HL-60/S4 treated with phorbol 12-myristate 13-acetate at 8.2 ng/mL for 4 days and 3 days (cell line): ENCODE measurements around the gene ACVR1B.

Experiments
- in situ Hi-C: fragments of 300-500 bp; cut with MboI; formaldehyde crosslinking; loops from 2 replicates; pipeline ENCODE4 v1.15.0; 2022; ENCODE audit warnings: low sequenced_read_pairs

ACVR1B gene

DNA sequence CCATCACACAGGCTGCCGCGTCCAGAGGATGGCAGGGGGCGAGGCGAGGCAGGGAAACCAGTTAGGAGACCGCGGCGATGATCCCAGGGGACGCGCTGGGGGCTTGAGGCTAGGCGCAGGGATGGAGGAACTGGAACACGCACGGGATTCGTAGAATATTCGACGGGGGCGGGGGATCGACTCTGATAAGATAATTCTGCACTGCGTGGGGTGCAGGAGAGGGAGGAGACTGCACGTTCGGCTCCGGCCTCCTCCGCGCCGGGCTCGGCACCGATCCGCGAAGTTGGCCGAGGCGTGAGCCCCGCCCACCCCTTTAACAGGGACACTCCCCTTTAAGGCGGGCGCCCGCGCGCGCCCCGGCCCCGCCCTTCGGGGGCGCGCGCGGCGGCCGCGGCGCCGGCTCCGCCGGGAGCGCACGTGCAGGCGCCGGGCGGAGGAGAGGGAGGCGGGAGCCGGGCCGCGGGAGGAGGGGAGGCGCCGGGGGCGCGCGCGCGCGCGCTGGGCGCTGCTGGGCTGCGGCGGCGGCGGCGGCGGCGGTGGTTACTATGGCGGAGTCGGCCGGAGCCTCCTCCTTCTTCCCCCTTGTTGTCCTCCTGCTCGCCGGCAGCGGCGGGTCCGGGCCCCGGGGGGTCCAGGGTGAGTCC lies at the start of gene ACVR1B:
ACVR1B (plus strand) TSS at position 501 of the 644 bp plus-strand sequence; CDS start at position 546, 45 bp downstream.
- in situ Hi-C loops: no loop called here

DNA sequence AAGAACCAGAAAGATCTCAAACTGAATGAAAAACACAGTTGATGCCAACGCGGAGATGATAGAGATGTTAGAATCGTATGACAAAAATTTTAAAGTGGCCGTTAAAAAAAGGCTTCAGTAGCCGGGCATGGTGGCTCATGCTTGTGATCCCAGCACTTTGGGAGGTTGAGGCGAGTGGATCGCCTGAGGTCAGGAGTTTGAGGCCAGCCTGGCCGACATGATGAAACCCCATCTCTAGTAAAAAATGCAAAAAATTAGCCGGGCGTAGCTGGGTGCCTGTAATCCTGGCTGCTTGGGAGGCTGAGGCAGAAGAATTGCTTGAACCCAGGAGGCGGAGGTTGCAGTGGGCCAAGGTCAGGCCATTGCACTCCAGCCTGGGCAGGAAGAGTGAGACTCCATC lies 49.6 kb upstream of the ACVR1B start:
- in situ Hi-C loops: no loop called here

DNA sequence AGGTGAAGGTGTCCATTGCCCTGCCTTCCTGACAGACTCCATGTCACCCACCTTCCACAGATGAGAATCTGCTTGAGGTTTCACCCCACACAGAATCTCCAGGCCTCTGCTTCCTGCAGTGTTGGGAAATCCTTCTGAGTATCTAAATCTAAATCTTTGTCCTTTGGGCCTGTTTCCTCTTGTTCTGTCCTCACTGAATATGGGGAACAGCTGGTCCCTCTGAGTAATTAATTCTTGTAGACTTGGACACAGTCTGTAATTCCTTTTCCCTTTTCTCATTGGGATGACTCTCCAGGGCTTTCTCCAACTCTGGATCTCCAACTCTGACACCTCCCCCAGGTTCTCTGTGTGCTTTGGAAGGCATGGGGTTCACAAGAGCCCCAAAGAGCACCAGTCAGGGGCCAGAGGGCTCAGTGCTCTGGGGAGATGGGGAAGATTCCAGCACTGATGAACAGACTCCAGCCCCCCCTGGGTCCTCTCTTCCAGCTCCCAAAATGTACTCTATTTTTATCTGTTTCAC lies 46.5 kb upstream of the ACVR1B start:
- in situ Hi-C loops: no loop called here

DNA sequence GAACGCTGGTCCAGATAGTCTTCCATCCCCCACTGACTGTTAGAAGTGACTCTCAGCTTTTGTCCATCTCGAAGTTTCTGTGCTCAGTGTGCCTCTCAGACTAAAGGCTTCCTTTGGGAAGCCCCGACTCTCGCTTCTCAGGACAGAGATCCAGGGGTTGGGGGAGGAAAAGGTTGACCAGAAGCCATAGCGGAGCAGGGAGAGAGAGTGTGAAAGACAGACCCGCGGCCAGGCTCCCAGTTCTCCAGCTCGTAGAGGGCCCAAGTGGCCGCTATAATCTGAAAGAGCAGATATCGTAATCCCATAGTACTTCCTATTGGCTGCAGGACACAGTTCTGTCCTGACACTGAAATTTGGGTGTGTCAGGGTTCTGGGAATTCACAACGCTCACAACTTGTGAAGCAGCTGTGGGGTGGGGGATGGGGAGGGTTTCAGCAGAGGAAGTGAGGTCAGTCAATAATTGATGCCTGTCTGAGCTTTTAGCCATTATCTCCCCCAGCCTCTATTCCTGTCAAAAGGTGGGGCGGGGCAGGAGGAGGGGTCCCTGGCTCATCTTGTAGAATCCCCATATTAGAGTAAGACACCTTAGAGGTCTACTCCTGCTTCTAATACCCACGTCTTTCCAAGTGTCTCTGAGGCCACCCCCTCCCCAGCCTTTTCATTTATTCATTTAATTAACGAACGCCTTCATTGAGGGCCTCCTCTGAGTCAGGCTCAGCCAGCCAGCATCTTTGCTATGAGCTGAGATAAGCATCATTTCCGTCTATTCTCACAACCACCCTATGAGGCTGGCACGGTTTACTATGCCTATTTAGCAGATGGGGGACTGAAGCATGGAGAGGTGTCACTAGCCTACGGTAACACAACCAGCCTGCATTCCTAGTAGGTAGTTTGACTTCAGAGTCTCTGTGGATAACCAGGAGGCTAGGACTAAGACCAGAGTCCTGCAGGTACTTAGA lies 45.7 kb upstream of the ACVR1B start:
- in situ Hi-C loops: no loop called here

DNA sequence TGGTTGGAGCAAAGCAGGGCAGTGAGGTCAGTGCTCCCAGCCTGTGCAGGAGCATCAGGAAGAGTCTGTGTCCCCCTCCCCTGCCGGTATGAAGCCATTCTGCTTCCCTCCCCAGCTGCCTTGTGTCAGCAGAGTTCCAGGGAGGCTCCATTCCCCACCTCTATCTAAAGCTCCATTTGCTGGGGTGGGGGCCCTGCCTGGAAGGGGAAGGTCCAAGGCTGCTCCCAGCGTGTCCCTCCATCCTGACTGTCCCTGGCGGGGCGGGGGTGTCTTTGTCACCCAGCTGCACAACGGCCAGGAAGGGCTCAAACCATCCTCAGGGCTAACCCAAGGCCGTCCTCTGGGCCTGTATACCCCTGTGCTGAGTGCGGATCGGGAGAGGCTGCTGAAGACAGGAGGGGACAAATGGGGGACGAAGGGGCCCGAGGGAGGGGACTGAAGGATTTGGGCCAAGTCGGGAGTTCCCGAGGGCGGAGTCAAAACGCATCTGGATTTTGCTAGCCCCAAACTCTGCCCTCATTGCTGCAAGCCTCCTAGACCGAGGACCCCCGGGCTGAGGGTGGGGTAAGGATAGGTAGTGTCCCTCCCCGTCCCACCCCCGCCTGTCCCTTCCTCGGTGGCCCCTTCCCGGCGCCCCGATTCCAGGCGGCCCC lies 44.9 kb upstream of the ACVR1B start:
- in situ Hi-C loops: no loop called here

DNA sequence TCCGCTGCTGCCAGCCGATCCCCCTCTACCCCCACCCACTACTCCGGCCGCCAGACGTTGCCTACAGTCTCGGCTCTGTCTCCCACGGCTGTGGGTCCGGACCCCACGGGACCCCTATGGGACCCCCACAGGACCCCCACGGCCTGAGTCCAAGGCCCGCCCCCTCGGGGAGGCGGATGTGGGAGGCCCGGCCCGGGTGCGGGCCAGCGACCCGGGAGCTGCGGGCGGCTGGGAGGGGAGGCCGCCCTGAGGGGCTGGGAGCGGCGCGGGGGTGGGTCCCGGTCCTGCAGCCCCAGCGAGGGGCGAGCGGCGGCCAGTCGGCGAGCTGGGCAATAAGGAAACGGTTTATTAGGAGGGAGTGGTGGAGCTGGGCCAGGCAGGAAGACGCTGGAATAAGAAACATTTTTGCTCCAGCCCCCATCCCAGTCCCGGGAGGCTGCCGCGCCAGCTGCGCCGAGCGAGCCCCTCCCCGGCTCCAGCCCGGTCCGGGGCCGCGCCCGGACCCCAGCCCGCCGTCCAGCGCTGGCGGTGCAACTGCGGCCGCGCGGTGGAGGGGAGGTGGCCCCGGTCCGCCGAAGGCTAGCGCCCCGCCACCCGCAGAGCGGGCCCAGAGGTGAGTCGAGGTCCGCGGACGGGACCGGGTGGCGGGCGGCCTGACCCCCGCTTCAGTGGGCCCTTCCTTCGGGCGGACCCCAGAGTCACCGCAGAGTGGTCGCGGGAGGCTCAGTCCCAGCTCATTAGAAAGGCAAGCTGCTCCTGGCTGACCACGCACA lies 44.2 kb upstream of the ACVR1B start, which contains the start of gene ACVRL1:
ACVRL1 (plus strand) TSS at position 422 of the 773 bp plus-strand sequence. CDS start 4,971 bp downstream, outside the sequence.
- in situ Hi-C loops: no loop called here

DNA sequence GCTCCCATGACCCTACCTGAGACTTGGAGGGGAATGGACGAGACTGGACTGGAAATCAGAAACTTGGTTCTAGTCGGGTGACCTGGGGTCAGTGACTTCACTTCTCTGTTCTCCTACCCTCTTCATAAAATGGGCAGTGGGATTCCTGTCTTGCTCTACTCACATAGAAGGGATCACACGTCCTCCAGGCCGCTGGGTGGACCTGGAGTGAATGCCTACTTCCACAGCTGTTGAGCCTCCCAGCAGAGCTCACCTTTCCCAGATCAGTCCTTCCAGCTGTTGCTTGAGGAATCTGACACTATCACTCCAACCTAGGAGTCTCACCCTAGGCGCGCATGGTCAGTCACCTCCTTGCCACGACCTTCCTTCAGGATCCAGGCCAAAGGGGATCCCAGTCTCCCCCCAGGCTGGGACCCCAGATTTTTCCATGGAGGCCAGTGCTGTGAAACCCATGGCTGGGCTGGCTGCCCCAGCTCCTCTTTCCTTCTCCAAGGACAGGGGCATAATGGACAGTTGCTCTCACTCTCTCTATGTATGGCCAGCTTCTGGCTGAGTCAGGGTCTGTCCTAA lies 43.6 kb upstream of the ACVR1B start:
- in situ Hi-C loops: no loop called here

DNA sequence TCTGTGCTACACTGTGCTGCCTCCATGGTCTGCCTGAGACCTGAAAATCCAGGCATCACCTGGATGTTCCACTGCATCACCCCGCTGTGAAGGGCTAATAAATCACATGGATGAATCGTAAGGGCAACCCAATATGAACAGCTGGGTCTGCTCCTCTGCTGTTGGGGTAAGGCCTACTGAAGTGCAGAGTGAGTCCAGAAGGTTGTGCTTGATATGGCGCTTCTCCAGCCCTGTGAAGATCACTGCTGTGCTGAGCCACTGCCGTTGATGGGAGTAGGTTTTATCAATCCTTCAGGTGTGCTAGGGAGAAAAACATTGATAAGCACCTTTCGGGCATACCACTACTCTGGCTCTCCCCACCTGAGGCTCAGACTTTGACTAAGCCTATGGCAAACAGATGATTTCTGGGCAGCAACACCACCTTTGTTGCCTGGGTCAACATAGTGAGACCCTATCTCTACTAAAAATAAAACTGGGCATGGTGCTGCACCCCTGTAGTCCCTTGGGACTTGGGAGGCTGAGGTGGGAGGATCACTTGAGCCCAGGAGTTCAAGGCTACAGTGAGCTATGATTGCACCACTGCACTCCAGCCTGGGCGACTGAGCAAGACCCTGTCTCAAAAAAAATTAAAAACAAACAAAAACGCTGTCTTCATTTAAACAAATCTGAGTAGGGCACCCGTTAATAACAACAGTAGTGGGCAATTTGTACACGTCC lies 42.5 kb upstream of the ACVR1B start:
- in situ Hi-C loops: no loop called here

DNA sequence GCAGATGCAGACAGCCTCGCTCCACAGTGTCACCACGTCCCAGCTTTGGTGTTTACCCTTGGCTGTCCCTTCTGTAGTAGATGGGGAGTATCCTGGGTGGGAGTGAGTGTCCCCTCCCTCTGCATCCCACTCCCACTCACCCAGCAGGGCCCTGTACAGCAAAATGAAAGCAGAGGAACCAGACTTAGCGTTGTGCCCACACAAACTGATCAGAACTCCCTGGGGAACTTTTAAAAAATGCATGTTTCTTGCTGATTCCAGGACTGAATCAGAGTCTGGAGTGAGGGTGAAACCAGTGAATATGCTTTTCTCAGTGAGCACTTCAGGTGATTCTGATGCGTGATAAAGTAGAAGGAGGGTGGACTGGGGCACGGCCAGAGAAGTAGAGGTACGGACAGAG lies 41.3 kb upstream of the ACVR1B start:
- in situ Hi-C loops: no loop called here

DNA sequence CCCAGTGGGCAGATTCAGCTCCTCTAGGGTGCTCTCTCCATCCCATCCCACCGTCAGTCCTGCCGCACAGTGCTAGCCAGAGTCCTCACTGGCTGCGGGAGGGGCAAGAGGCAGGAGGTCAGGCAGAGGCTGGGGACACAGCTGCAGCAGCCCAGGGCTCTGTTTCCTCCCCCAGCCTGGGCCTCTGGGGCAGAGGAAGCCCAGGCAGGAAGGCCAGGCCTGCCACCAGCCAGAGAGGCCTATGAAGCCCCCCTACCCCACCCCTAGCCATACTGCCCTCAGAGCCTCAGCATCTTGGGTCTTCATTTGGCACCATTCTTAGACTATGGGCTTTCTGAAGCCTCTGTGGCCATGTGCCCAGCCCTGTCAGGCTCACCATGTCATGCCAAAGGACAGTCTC lies 40.8 kb upstream of the ACVR1B start:
- in situ Hi-C loops: no loop called here

DNA sequence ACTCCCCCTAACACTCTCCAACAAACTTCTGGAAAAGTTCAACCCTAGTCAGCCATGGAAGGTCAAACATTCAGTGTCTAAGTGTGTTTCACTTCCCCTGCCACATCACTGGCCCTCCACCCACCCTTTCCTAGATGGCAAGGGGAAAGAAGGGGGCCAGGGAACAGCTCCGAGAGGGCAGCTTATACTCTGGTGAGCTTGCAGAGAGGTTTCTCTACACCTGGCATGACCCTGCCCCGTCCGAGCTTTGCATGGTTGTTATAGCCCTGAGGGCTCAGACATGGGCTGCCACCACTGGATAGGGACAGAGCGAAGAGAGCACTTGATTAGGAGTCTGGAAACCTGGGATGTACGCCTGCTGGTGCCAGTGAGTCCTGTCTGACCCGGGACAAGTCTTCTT lies 40.2 kb upstream of the ACVR1B start:
- in situ Hi-C loops: no loop called here

DNA sequence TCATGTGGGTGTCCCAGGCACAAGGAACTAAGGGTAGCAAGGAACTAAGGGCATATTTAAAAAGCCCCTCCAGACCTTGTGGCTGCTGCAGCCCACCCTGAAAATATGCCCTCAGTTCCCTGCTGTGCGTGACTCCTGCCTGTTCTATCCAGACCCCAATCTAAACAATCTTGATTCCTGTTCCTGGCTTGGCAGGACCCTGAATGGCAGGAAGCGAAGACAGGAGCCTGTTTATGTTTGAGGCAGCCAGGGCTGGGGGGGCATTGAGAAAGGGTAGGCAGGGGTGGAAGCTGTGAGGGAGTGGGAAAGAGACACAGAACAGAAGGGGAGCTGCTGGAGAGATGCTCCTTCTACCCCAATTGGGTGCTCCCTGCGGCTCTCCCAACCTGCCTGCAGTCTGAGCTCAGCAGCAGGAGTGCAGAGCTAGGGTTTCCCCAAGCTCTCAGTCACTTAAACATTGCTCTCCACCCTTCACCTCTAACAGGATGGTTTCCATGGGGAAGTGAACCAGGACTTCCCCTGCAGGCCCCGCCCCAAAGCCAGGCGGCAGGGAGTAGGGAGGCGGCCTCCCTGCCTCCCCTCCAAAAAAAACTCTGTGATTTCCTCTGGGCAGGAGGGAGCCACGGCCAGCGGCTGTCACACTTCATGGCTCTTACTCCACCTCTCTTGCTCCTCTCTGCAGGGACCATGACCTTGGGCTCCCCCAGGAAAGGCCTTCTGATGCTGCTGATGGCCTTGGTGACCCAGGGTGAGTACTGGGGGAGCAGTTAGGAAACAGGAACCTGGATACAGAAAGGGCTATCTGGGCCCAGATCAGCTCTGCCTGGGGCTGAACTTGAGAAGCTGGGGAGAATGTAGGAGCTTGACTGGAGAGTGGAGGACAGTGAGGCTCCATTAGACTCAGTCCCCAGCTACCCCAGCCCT lies 39.4 kb upstream of the ACVR1B start:
- in situ Hi-C loops: no loop called here

DNA sequence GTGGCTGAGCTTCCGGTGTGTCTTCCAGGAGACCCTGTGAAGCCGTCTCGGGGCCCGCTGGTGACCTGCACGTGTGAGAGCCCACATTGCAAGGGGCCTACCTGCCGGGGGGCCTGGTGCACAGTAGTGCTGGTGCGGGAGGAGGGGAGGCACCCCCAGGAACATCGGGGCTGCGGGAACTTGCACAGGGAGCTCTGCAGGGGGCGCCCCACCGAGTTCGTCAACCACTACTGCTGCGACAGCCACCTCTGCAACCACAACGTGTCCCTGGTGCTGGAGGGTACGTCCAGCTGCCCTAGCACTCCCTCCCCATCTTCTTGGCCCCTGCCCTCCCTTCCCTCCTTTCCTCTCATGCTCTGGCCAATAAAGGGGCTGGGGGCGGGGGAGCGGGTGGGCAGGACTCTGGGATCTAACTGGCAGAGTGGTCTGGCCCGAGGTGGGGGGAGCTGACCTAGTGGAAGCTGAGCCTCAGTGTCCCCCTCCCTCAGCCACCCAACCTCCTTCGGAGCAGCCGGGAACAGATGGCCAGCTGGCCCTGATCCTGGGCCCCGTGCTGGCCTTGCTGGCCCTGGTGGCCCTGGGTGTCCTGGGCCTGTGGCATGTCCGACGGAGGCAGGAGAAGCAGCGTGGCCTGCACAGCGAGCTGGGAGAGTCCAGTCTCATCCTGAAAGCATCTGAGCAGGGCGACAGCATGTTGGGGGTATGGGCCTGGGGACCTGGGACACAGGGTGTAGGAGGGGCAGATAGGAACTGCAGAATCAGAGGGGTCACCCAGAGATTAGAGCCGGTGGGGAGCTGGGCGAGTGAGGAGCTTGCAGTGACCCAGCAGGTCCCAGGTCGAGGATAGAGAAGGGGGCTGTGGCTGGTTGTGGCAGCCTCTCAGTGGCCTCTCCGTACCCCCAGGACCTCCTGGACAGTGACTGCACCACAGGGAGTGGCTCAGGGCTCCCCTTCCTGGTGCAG lies 38.1 kb upstream of the ACVR1B start:
- in situ Hi-C loops: no loop called here

DNA sequence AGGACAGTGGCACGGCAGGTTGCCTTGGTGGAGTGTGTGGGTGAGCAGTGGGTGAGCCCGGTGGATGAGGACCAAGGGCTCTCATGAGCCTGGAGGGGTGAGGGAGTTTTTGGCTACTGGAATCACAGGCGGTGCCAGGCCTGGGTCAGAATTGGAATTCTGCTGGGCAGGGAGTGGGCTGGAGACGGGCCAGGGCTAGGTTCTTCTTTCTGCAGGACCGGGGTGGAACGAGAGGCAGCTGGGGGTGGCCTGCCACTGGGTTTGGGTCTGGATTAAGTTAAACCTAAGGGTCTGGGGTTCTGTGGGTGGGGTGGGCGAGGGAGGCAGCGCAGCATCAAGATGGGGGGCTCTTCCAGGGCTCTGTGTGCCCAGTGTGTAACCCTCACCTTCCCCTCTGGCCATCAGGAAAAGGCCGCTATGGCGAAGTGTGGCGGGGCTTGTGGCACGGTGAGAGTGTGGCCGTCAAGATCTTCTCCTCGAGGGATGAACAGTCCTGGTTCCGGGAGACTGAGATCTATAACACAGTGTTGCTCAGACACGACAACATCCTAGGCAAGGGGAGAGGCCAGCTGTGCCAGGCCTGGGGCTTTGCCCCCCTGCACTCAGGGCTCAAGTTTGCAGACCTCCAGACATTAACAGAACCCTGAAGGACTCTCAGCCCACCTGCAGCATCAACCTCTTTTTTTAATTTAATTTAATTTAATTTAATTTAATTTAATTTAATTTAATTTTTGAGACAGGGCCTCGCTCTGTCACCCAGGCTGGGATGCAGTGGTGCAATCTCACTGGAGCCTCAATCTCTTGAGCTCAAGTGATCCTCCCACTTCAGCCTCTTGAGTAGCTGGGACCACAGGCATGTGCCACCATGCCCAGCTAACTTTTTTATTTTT lies 37.2 kb upstream of the ACVR1B start:
- in situ Hi-C loops: no loop called here

DNA sequence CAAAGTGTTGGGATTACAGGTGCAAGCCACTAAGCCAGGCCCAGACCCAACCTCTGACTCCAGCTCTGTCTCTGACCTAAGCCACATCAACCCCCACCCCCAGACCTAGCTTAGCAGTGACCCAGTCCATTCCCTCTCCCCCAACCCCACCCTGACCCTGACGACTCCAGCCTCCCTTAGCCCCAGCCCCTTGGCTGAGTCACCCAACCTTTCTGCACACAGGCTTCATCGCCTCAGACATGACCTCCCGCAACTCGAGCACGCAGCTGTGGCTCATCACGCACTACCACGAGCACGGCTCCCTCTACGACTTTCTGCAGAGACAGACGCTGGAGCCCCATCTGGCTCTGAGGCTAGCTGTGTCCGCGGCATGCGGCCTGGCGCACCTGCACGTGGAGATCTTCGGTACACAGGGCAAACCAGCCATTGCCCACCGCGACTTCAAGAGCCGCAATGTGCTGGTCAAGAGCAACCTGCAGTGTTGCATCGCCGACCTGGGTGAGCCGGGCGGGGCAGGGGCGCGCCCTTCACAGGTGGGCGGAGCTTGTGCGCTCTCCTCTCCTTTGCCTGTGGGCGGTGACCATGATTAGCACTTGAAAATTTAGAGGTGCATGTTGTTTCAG lies 36.4 kb upstream of the ACVR1B start:
- in situ Hi-C loops: no loop called here

DNA sequence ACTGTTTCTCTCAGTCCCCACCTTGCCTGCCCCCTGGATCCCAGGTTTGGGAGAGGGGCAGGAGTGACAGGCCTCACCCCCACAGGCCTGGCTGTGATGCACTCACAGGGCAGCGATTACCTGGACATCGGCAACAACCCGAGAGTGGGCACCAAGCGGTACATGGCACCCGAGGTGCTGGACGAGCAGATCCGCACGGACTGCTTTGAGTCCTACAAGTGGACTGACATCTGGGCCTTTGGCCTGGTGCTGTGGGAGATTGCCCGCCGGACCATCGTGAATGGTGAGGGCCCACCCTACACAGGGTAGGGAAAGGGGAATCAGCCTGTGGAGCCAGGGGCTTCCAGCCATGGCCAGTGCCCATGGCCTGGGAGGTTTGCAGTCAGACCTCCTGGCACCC lies 35.5 kb upstream of the ACVR1B start:
- in situ Hi-C loops: no loop called here
